ENCODE results near the gene STOM. TPM values are rescaled to one million over a fixed set of nuclear protein-coding genes. Genes with fewer than 3 reads are reported as not detected.

The STOM gene
- total and polyA plus RNA-seq, 2 donors from 2014 or later: 165 to 229 TPM

DNA sequence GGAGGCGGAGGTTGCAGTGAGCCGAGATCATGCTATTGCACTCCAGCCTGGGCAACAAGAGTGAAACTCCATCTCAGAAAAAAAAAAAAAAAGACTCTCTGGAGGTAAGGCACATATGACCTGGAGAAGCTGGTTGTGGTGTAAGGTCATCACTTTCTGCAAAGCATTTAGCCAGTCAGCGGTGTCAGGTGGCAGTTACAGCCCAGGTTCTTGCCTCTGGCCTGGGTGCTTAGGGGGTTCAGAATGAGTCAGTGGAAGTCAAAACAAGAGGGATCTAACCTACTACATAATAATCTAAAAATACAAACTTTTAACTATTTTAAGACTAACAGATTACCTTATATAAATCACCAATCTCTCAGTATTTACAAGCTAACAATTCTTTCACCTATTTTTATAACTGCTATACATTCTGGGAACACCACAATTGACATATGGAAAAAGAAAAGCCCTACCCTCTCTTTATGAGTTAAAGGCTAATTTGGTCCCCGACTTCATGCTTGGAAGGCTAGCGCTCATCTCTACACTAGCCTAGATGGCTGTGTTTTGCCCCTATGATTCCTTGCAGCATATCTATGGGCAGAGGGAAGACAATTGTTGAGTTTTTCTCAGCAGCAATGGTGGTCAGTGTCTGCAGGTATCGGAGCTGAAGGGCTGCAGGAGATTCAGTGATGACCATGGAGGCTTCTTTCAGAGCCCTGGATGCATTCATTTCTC lies 29.2 kb downstream of the STOM start:
- peaks cover 0 to 33% (median 16%) of the 10 kb centered on the region in 3 donors for H3K36me3 ChIP-seq (ENCODE audit: control insufficient read depth in 2 of 3, insufficient read depth in 3 of 3, low read length in 3 of 3)
- H3K9ac ChIP-seq (ENCODE audit: low read length in 3 of 3): no peak overlapping the region
- H3K27ac ChIP-seq (ENCODE audit: low read depth in 2 of 2, low read length in 2 of 2): no peak overlapping the region
- no peak for TF ChIP-seq CTCF (IDR thresholded peaks at IDR 0.05; ENCODE audit: borderline replicate concordance, extremely low read depth, insufficient read depth)
- no peaks in the 10 kb centered on the region for H3K9me3 ChIP-seq (ENCODE audit: control insufficient read depth in 2 of 3, insufficient read depth in 1 of 3, low read length in 3 of 3)
- no peak overlapping the region for H3K4me3 ChIP-seq (ENCODE audit: low read length in 3 of 3)
- DNase-seq (no peak), FAIRE-seq (no peak)
- intact Hi-C loops (cut with DNase I): no loop called here
- H3K27me3 ChIP-seq (ENCODE audit: control insufficient read depth, insufficient read depth, low read length): no peaks in the 10 kb centered on the region
- no peaks in the 10 kb centered on the region for H3K4me1 ChIP-seq (ENCODE audit: control insufficient read depth in 2 of 3, insufficient read depth in 2 of 3, low read depth in 1 of 3, low read length in 3 of 3)

DNA sequence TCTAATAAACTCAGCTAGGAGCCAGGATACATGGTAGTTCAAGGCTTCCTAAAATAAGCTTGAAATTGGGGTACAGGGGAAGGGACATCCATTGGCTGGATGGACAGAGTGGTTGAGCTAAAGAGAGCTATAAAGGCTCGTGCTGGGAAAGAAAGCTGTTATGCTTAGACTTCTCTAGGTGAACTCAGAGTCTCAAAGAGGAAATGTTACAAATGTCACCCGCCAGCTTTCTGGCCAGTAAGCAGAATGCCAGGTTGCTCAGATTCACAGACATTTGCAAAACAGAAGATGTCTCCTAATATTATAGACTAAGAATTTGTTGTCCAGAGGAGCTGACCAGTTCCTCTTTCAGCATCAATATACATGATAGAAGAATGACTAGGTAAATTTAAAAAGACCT lies 30.6 kb downstream of the STOM start:
- no peak for TF ChIP-seq CTCF (IDR thresholded peaks at IDR 0.05; ENCODE audit: borderline replicate concordance, extremely low read depth, insufficient read depth)
- intact Hi-C loops (cut with DNase I): no loop called here
- H3K4me1 ChIP-seq (ENCODE audit: control insufficient read depth in 2 of 3, insufficient read depth in 2 of 3, low read depth in 1 of 3, low read length in 3 of 3): no peaks in the 10 kb centered on the region

GRCh38 chr9:121336665-121337064 lies 33.4 kb downstream of the STOM start:
- TF ChIP-seq CTCF (IDR thresholded peaks at IDR 0.05; ENCODE audit: borderline replicate concordance, extremely low read depth, insufficient read depth): no peak
- no peaks in the 10 kb centered on the region for H3K4me1 ChIP-seq (ENCODE audit: control insufficient read depth in 2 of 3, insufficient read depth in 2 of 3, low read depth in 1 of 3, low read length in 3 of 3)
- DNase-seq: no peak
- no peaks in the 10 kb centered on the region for H3K9me3 ChIP-seq (ENCODE audit: control insufficient read depth in 2 of 3, insufficient read depth in 1 of 3, low read length in 3 of 3)
- H3K9ac ChIP-seq (ENCODE audit: low read length in 3 of 3): no peak overlapping the region
- FAIRE-seq: no peak
- H3K27ac ChIP-seq (ENCODE audit: low read depth in 2 of 2, low read length in 2 of 2): no peak overlapping the region
- H3K36me3 ChIP-seq (ENCODE audit: control insufficient read depth in 2 of 3, insufficient read depth in 3 of 3, low read length in 3 of 3): peaks cover 0 to 43% (median 4%) of the 10 kb centered on the region in 3 donors
- intact Hi-C loops (cut with DNase I): no loop called here
- no peak overlapping the region for H3K4me3 ChIP-seq (ENCODE audit: low read length in 3 of 3)
- H3K27me3 ChIP-seq (ENCODE audit: control insufficient read depth, insufficient read depth, low read length): no peaks in the 10 kb centered on the region

More for the DNA sequence above, 30.6 kb downstream of the STOM start:
- no peaks in the 10 kb centered on the region for H3K27me3 ChIP-seq (ENCODE audit: control insufficient read depth, insufficient read depth, low read length)
- no peaks in the 10 kb centered on the region for H3K9me3 ChIP-seq (ENCODE audit: control insufficient read depth in 2 of 3, insufficient read depth in 1 of 3, low read length in 3 of 3)
- DNase-seq: no peak
- H3K27ac ChIP-seq (ENCODE audit: low read depth in 2 of 2, low read length in 2 of 2): no peak overlapping the region
- no peak overlapping the region for H3K4me3 ChIP-seq (ENCODE audit: low read length in 3 of 3)
- H3K36me3 ChIP-seq (ENCODE audit: control insufficient read depth in 2 of 3, insufficient read depth in 3 of 3, low read length in 3 of 3): peaks cover 0 to 27% (median 10%) of the 10 kb centered on the region in 3 donors
- no peak overlapping the region for H3K9ac ChIP-seq (ENCODE audit: low read length in 3 of 3)
- no peak for FAIRE-seq
